Upper lobe of left lung (tissue), 4 donors: ENCODE measurements around the gene STEAP4.

Source experiments
- EP300 ChIP-seq, 4 donors: sonication (generic); formaldehyde crosslinking; IDR thresholded peaks; one replicate each; pipeline ENCODE4 v1.5.1; 2017; ENCODE audit warnings: antibody characterized with exemption in 4 of 4, control low read depth in 2 of 4
- POLR2AphosphoS5 ChIP-seq, 2 donors: sonication (generic); formaldehyde crosslinking; IDR thresholded peaks; one replicate each; pipeline ENCODE4 v1.5.1; 2017; ENCODE audit warnings: antibody characterized with exemption in 2 of 2
- TF ChIP-seq, protein P1 (sequence below), 6 experiments: fragments of 450-650 bp in 4 of 6; fragments of 200-600 bp in 2 of 6; sonication (generic) in 2 of 6; IDR thresholded peaks; one replicate each; pipeline ENCODE4 v1.5.1; 2016 to 2019; ENCODE audit warnings: antibody characterized with exemption in 6 of 6

GRCh38 chr7:88254721-88255424, 51.8 kb downstream of the STEAP4 start:
- no peak for TF ChIP-seq EP300 (IDR thresholded peaks at IDR 0.05)
- TF ChIP-seq, protein P1, sequence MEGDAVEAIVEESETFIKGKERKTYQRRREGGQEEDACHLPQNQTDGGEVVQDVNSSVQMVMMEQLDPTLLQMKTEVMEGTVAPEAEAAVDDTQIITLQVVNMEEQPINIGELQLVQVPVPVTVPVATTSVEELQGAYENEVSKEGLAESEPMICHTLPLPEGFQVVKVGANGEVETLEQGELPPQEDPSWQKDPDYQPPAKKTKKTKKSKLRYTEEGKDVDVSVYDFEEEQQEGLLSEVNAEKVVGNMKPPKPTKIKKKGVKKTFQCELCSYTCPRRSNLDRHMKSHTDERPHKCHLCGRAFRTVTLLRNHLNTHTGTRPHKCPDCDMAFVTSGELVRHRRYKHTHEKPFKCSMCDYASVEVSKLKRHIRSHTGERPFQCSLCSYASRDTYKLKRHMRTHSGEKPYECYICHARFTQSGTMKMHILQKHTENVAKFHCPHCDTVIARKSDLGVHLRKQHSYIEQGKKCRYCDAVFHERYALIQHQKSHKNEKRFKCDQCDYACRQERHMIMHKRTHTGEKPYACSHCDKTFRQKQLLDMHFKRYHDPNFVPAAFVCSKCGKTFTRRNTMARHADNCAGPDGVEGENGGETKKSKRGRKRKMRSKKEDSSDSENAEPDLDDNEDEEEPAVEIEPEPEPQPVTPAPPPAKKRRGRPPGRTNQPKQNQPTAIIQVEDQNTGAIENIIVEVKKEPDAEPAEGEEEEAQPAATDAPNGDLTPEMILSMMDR (IDR thresholded peaks at IDR 0.05) = no peak
- no peak for TF ChIP-seq POLR2AphosphoS5 (IDR thresholded peaks at IDR 0.05)
